SU-DHL-6 (cell line): ENCODE measurements around the gene STARD3.
A peak's percentile ranks its signal among the peaks of the same experiment; 100 is the strongest.

Source experiments
- H2AFZ ChIP-seq: fragments of 200-600 bp; sonication (generic); 2 replicates; pipeline ENCODE4 v1.6.1; 2014; ENCODE audit warnings: low read depth, mild to moderate bottlenecking, moderate library complexity, mixed read lengths, antibody characterized with exemption, low read length; ENCODE audit not compliant: severe bottlenecking
- H3F3A ChIP-seq: fragments of 200-600 bp; shearing (Covaris generic); 2 replicates; pipeline ENCODE4 v1.6.0; 2016; ENCODE audit warnings: antibody characterized with exemption, mild to moderate bottlenecking; ENCODE audit not compliant: insufficient read depth
- H3K27ac ChIP-seq: fragments of 200-600 bp; sonication (generic); 2 replicates; pipeline ENCODE4 v1.5.1; 2016; ENCODE audit warnings: low read depth, mild to moderate bottlenecking, low read length, moderate library complexity, mixed read lengths
- H3K27me3 ChIP-seq: fragments of 200-600 bp; sonication (generic), shearing (Covaris generic); 2 replicates; pipeline ENCODE4 v1.6.0; 2014; ENCODE audit warnings: mild to moderate bottlenecking, low read length
- H3K36me3 ChIP-seq: fragments of 200-600 bp; sonication (generic); 2 replicates; pipeline ENCODE4 v1.6.1; 2014; ENCODE audit warnings: mild to moderate bottlenecking, low read length, mixed read lengths
- H3K4me2 ChIP-seq: fragments of 300-600, 200-600 bp; shearing (Covaris generic), sonication (generic); 2 replicates; pipeline ENCODE4 v1.6.0; 2014; ENCODE audit warnings: low read length, low read depth, mild to moderate bottlenecking; ENCODE audit not compliant: poor library complexity, severe bottlenecking
- H3K4me3 ChIP-seq: fragments of 200-600 bp; sonication (generic); 2 replicates; pipeline ENCODE4 v1.5.1; 2014; ENCODE audit warnings: antibody characterized with exemption, low read length, mild to moderate bottlenecking, mixed read lengths; ENCODE audit not compliant: insufficient read depth, poor library complexity, severe bottlenecking
- H3K79me2 ChIP-seq: fragments of 200-600 bp; sonication (generic); 2 replicates; pipeline ENCODE4 v1.6.1; 2014; ENCODE audit warnings: mild to moderate bottlenecking, low read length, moderate library complexity; ENCODE audit not compliant: insufficient read depth
- H3K9ac ChIP-seq: fragments of 200-600 bp; sonication (generic); 2 replicates; pipeline ENCODE4 v1.7.0; 2014; ENCODE audit warnings: mild to moderate bottlenecking, low read length
- H3K9me2 ChIP-seq: fragments of 200-600 bp; sonication (generic); replicated peaks from 2 replicates; pipeline ENCODE4 v1.6.1; 2014; ENCODE audit warnings: low read length; ENCODE audit not compliant: insufficient read depth
- H3K9me3 ChIP-seq: fragments of 200-600 bp; sonication (generic); 2 replicates; pipeline ENCODE4 v1.6.1; 2014; ENCODE audit warnings: low read length, mixed read lengths; ENCODE audit not compliant: insufficient read depth
- H4K20me1 ChIP-seq: fragments of 200-600 bp; sonication (generic); 2 replicates; pipeline ENCODE4 v1.6.1; 2014; ENCODE audit warnings: low read depth, mild to moderate bottlenecking, antibody characterized with exemption, low read length, moderate library complexity, mixed read lengths
- EZH2phosphoT487 ChIP-seq: fragments of 200-600 bp; sonication (generic), shearing (Covaris generic); conservative IDR thresholded peaks from 2 replicates; pipeline ENCODE4 v1.6.1; 2018; ENCODE audit warnings: mild to moderate bottlenecking, antibody characterized with exemption, low read length, moderate library complexity, mixed read lengths
- TF ChIP-seq, protein P1 (sequence below): fragments of 200-600 bp; sonication (generic); IDR thresholded peaks from one replicate; pipeline ENCODE4 v1.5.1; 2017; ENCODE audit warnings: antibody characterized with exemption, mild to moderate bottlenecking, low read length, moderate library complexity; ENCODE audit not compliant: insufficient read depth, poor library complexity, severe bottlenecking

Gene STARD3

DNA sequence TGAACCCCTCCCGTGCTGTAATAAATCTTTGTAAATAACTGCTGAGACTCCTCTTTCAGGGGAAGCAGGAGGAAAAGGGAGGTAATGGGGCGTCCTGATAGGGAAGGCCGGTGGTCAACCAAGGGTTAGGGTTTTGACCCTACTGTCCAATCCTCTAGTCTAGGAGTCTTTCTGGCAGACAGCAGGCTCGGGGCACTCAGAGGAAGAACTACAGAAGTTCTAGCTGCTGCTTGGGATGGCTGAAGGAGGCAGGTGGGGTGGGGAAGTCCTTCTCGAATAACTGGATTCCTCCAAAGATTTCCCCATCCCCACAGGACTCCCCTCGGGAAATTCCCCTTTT lies 387 bp upstream of the STARD3 start:
- no peak for TF ChIP-seq EZH2phosphoT487
- TF ChIP-seq, protein P1, sequence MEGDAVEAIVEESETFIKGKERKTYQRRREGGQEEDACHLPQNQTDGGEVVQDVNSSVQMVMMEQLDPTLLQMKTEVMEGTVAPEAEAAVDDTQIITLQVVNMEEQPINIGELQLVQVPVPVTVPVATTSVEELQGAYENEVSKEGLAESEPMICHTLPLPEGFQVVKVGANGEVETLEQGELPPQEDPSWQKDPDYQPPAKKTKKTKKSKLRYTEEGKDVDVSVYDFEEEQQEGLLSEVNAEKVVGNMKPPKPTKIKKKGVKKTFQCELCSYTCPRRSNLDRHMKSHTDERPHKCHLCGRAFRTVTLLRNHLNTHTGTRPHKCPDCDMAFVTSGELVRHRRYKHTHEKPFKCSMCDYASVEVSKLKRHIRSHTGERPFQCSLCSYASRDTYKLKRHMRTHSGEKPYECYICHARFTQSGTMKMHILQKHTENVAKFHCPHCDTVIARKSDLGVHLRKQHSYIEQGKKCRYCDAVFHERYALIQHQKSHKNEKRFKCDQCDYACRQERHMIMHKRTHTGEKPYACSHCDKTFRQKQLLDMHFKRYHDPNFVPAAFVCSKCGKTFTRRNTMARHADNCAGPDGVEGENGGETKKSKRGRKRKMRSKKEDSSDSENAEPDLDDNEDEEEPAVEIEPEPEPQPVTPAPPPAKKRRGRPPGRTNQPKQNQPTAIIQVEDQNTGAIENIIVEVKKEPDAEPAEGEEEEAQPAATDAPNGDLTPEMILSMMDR: no peak
- no peaks in the 10 kb centered on the region for H3K9me2 ChIP-seq
- no peaks in the 10 kb centered on the region for H3K36me3 ChIP-seq
- peak overlapping the region; percentile 43 for H2AFZ ChIP-seq
- H3K79me2 ChIP-seq: peaks cover 38% of the 10 kb centered on the region
- H3F3A ChIP-seq: no peaks in the 10 kb centered on the region
- H3K27ac ChIP-seq: peak overlapping the region; percentile 29; the same call in 1 of the 2 replicates
- H3K27me3 ChIP-seq: no peaks in the 10 kb centered on the region
- no peaks in the 10 kb centered on the region for H4K20me1 ChIP-seq
- H3K4me2 ChIP-seq: peak overlapping the region; percentile 78
- peak overlapping the region; percentile 79 for H3K9ac ChIP-seq
- no peaks in the 10 kb centered on the region for H3K9me3 ChIP-seq
- peak overlapping the region; percentile 94 for H3K4me3 ChIP-seq

DNA sequence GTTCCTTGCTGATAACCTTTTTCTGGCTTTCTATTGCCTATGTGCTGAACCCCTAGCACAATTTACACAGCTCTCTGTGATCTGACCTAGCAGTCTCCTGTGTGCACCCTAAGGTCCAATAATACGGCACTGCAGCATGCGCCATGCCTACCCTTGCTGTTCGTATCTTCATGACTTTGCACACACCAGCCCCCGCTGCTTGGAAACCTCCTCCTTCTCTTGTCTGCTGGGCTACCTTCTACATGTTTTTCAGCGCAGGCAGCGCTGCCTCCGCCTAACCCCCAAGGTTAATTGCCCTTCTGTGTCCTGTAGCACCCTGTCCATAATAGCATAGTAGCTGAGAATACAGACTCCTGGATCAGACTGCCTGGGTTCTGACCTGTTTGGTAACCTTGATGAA lies 1.4 kb downstream of the STARD3 start:
- no peaks in the 10 kb centered on the region for H3K36me3 ChIP-seq
- no peak overlapping the region for H3K4me3 ChIP-seq
- H3K79me2 ChIP-seq: peaks cover 52% of the 10 kb centered on the region
- peak overlapping the region; percentile 78 for H3K4me2 ChIP-seq
- TF ChIP-seq, protein P1: no peak
- TF ChIP-seq EZH2phosphoT487: no peak
- no peaks in the 10 kb centered on the region for H3K27me3 ChIP-seq
- no peaks in the 10 kb centered on the region for H3F3A ChIP-seq
- H3K9ac ChIP-seq: peak overlapping the region; percentile 79
- no peaks in the 10 kb centered on the region for H3K9me2 ChIP-seq
- no peak overlapping the region for H3K27ac ChIP-seq
- no peaks in the 10 kb centered on the region; the same call in 1 of the 2 replicates for H4K20me1 ChIP-seq
- no peaks in the 10 kb centered on the region for H3K9me3 ChIP-seq
- no peak overlapping the region for H2AFZ ChIP-seq

GRCh38 chr17:39639043-39639442 lies 2.1 kb downstream of the STARD3 start:
- no peak overlapping the region for H3K9ac ChIP-seq
- H3K27me3 ChIP-seq: no peaks in the 10 kb centered on the region
- TF ChIP-seq EZH2phosphoT487: no peak
- TF ChIP-seq, protein P1: no peak
- no peak overlapping the region for H3K4me3 ChIP-seq
- H4K20me1 ChIP-seq: no peaks in the 10 kb centered on the region; the same call in 1 of the 2 replicates
- H3F3A ChIP-seq: no peaks in the 10 kb centered on the region
- H3K36me3 ChIP-seq: no peaks in the 10 kb centered on the region
- H3K79me2 ChIP-seq: peaks cover 59% of the 10 kb centered on the region
- H3K9me2 ChIP-seq: no peaks in the 10 kb centered on the region
- H3K9me3 ChIP-seq: no peaks in the 10 kb centered on the region
- no peak overlapping the region for H3K4me2 ChIP-seq
- H2AFZ ChIP-seq: no peak overlapping the region
- no peak overlapping the region for H3K27ac ChIP-seq
